ENCODE measurements around the gene HPD.
A peak's percentile ranks its signal among the peaks of the same experiment; 100 is the strongest.
"Not testable (repeated sequence)": the region's sequence is repeated elsewhere in the genome, so short reads cannot be mapped to it uniquely, and the experiment has no call there.

The HPD gene

DNA sequence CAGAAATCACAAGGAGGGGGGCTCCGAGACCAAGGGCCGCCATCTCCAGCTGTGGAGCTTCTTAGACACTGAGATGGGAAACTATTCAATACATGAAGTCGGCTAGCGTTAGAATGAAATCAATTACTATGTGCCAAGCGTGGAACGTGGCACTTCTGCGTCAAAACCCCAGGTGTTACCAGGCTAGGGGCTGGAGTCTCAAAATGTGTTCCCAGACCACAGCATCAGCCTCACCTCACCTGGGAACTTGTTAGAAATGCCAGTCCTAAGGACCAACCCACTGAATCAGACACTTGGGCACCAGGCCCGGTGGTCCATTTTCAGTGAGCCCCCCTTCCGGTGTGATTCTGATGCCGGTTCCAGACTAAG, 59.9 kb downstream of the HPD start:
- no peak for DNase-seq (ENCODE audit: low spot score)

DNA sequence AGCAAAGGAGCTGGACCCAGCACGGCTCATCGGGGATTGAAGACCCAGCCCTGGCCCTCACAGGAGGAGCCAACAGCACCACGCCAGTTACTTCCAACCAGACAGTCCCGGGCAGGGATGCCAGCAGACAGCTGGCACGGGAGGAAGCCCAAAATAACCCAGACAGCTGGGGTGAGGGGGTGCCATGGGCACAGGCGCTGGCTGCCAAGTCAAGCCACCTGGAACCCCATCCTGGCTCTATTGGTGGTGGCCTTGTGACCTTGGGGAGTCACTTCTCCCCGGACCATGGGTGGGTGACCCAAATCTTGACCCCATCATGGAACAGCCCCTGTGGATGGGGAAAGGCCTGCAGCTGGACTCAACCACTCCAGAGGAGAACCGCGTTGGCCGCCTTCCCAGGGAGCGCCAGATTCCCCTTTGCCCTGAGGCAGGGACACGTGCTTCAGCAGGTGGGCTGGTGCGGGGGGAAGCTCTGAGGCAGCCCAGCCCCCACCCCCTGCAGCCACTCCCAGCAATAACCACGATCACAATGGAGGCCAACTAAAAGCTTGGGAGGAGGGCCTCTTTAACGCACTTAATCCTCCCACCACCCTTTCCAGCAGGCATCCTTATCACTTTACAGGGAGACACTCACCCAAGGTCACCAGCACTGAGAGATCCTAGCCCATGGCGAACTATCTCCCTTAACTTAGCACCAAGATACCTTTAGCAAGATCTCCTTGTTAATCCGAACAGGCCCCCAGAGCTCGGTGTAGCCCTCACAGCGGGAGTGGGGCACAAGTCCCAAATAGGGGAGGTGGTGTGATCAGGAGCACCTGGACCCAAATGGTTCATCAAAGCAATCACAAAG, 60.5 kb downstream of the HPD start:
- no peak for DNase-seq (ENCODE audit: low spot score)

DNA sequence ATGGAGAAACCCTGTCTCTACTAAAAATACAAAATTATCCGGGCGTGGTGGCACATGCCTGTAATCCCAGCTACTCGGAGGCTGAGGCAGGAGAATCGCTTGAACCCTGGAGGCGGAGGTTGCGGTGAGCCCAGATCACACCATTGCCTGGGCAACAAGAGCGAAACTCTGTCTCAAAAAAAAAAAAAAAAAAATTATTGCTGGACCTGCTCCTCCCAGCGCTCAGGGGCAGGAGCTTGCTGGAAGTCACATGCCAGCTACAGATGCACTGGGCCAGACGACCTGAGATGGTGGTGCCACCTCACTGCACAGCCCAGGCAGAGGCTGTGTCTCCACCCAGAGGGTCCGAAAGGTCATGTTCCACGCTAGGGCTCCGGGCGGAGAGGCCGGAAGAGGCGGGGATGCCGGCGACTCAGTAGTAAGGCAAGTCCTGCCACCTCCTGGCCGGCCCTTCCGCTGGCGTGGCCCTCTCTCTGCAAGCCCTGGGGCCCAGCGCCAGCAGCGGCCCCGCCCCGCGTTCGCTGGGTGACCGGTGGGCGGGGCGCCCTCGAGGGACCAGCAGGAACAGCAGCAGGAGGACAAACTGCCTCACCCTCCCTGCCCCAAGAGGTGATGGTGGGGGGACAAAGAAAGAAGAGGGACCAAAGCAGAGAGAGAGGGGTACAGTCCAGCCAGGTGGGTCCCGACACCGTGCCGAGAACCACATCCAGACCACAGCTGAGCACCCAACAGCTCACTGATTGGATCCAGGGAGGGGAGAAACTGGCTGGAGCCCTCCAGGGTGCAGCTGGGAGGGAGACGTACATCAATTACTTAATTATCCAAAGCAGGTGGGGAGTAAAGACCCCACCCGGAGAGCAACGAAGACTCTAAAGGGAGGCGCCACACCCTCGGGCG, 61.6 kb downstream of the HPD start:
- no peak for DNase-seq (ENCODE audit: low spot score)

DNA sequence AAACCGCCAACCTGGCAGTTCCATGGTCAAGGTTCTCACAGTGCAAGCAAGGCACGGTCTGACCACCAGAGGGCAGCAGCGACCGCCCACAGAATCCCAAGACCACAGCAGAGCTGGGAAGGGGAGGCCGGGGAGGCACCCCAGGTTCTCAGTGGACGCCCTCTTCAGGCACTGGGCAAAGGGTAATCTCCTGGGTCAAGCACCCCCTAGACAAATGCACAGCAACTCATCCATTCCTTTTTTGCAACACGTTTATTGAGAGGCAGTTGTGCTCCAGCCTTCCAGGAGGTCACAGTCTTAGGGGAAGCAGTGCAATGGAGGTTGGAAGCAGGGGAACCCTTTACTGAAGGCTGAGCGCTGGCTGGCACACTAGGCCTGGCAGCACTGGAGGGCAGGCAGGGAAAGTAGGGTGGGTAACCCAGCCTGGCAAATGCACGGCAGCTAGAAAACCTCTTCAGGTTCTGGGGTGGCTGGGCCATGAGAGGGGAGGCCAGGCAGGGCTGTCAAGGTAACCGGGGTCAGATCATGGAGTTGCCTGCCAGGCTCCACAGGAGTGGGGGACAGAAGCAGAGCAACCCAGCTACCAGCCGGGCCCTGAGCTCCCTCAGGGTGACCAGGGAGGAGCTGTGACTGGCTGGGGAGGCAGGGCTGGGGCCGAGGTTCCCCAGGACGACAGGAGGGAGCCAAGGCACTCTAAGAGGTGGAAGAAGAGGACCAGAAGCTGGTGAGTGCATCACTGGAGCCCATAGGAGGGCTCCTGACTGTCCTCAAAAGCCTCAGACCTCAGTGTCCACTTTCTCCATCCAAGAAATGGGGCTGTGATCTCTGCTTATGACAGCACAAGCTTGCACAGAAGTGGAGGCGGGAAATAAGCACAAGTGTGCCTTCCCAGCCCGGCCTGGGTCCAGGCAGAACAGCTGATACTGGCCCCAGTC, 63.4 kb downstream of the HPD start:
- peak; percentile 84 for DNase-seq (ENCODE audit: low spot score)

DNA sequence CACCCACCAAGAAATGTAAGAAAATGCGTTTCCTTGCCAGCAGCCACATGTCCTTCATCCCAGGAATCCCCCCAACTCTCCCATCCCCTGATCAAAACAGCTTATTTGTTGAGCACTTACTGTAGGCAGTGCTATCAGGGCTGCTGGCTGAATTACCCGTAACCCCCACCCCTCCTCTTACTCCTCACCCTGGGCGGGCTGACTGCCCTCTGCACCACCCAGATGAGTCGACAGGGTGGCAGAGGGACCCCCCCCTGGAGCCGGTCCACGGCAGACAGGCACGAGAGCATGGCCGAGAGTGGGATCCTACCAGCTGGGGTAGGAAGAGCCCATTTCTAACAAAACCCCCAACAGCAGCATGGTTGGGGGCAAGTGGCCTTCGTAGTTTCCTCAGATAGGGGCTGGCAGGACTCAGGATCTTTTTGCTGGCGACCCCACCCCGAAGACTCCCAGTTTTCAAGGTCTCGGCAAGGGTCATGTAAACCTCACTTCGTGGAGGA, 64.1 kb downstream of the HPD start:
- no peak for DNase-seq (ENCODE audit: low spot score)

DNA sequence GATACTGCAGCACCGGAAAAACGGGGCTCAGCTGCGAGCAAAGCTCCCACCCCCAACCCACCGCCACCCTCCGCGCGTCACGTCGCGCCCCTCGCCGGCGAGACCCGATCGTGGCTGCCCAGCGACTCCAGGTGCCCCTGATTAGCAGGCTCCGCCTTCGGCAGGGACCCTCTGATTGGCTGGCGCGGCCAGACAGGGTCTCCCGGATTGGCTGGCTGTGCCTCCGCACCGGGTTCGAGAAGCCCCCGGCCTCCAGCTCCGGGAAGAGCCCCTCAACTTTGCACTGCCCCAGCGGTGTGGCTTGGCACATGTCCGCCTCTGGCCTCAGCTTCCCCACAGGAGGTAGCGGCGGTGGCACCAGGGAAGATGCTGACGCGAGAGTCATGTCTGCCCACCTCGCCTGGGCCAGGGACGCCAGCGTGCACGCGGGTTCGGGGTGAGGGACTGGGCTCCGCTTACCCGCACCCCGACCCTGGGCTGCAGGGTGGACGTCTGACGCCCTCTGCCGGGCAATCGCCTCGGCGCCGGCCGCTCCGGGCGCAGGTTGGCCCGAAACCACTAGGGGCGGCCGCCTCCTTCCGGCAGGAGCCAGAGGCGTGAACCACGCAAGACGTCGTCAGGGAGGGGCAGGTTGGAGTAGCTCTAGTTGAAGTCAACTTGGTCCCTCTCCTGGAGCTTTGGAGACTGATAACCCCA, 64.7 kb downstream of the HPD start:
- DNase-seq (ENCODE audit: low spot score): peak; percentile 96

DNA sequence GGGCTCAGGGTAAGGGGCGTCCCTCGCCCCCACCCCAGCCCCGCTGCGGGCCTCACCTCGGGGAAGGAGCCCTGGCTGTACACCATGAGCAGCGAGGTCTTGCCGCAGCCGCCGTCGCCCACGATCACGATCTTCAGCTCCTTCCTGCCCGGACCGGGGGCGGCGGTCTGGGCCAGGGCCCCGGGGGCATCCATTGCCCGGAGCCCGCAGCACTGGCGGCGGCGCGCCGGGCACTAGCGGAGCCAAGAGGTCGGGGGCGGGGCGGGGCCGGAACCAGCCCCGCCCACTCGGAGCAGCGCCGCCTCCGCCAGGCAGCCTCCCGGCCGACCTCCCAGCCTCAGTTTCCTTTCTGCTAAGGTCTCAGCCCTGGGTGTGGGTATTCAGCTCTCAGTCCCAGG, 65.2 kb downstream of the HPD start, which contains the start of gene RHOF:
TSS of gene RHOF (minus strand) at position 249 of the 398 bp plus-strand sequence. CDS start at position 194, 55 bp downstream.
- DNase-seq (ENCODE audit: low spot score): no peak

DNA sequence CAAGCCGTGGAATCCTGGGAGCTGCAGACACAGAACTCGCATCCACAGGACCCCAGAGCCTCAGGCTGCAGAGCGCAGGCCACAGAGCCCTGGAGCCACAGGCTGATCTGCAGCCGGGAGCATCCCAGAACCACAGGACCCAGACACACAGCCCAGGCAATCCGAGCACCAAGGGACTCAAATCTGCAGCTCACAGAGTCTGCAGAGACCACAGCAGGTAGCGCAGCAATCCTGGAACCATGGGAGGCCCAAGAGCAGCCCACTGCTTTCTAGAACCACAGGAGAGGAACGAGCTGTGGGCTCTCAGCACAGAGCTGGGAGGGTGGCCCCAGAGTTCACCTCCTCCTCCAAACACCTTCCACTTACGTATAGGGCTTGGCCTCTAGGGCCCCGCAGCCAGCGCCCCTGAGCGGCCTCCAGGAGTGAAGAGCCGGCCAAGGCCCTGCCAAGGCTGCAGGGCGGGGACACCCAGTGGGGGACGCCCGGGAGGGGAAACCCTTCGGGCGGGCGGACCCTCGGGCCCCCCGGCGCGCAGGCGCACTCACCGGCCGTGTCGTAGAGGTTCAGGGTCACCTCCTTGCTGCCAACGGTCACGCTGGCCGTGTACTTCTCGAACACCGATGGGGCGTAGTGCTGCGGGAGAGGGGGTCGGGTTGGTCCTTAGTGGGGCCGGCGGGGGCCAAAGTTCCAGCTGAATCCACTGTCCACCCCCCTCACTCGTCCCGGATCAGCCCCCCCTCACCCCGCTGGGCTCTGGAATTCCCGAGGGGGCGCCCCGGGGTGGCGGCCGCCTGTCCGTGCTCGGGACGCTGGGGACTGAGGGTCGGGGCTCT, 65.8 kb downstream of the HPD start:
- no peak for DNase-seq (ENCODE audit: low spot score)

DNA sequence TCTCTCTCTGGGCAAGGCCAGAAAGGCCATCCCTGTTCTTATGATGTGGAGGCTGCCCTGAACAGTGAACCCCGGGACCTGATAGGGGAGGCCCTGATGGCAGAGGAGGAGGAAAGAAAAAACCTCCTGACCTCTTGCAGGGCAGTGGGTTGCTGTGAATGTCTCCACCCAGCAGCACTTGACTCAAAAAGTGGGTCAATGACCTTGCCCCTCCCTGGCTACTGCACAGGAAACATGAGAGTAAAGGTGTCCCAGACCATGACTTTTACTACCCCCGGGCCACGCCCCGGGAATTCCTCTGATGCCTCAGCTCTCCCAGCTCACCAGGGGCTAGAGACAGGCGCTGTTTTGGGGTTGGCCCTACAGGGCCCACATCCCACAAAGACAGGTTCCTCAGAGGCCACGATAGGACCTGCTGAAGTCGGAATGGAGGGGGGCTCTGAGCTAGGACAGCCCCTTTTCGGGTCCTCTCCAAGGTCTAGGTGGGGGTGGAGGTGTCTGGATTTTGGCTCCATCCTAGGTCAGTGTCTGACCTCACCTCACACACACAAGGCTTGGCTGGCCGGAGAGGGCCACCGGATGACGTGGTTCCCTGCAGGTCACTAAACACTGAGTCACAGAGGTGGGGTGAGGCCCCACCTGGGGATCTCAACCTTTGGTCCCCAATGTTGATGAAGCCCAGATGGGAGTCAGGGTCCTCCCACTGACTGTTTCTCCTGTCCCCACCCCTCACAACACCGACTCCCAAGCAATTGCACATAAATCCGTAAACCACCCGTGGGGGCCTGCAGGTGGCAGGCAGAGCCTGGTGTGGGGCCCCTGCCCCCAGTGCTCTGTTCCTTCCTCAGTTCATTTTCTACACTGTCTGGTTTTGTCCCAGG, 66.7 kb downstream of the HPD start:
- DNase-seq (ENCODE audit: low spot score): no peak

DNA sequence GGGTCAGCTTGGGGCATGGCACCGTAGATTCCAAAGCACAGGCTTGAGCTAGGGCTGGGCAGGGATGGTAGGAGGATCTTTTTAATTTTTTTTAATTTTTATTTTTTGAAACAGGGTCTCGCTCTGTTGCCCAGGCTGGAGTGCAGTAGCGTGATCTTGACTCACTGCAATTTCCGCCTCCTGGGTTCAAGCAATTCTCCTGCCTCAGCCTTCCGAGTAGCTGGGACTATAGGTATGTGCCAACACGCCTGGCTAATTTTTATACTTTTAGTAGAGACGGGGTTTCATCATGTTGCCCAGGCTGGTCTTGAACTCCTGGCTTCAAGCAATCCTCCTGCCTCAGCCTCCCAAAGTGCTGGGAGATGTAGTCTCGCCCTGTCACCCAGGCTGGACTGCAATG, 67.9 kb downstream of the HPD start:
- not testable (repeated sequence) for DNase-seq (ENCODE audit: low spot score)

DNA sequence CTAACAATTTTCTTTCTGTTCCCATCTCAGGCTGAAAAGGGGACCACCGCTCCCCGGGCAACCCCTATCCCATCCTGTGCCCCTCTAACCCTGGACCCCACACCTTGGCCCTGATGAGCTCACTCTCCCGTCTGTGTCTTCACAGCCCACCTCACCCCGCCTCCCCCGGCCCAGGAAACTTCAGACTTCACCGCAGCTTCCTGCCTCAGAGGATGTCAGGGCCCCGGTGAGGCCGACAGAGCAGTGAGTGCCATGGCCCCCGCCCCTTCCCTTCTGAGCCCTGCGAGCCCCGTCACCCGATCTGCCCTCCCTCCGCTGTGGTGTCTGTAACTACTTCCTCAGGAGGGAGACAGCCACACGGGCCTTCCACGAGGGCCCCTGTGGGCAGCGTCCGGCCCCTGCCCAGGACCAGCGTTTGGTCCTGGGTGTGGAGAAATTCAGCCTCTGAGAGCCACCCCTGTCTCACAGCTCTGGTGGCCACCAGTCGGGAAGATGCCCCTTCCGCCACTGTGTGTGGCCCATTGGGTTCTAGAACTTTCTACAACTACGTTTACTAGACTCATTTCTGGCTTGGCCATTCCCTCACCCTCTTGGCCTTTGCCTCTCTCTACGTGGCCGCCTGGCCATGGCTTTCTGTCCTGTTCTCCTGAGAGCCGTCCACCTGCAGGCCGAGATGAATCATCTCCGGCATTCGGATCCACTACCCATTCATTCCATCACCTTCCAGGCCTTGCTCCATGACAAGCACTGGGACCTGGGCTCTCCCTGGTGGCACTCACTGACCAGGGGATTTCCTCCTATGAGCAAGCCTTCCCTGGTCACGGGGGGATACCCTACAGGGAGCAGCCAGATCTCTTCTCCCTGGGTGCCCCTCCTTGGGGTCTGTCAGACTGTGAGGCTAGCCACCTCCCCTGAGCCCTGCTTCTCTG, 68.6 kb downstream of the HPD start:
- peak; percentile 94 for DNase-seq (ENCODE audit: low spot score)
